Bronchial epithelial cell (primary cell): Measurements from ENCODE around the gene TDRD5. TPM values are rescaled to one million over a fixed set of nuclear protein-coding genes. Genes with fewer than 3 reads are reported as not detected.
A peak's percentile ranks its signal among the peaks of the same experiment; 100 is the strongest.

ENCODE experiments used
- DNase-seq: peaks from one replicate; pipeline ENCODE4 v3.0.0-alpha.2; 2010; ENCODE audit warnings: low read depth
- FAIRE-seq: peaks from 2 replicates; lab custom pipeline; 2011; peaks lifted over from hg19 to GRCh38; lab: Jason Lieb, UNC
- H3K27me3 ChIP-seq: 2 replicates; pipeline ENCODE4 v1.5.1; 2011; ENCODE audit warnings: low read length; ENCODE audit not compliant: control insufficient read depth, insufficient read depth
- H3K36me3 ChIP-seq: 2 replicates; pipeline ENCODE4 v1.5.1; 2011; ENCODE audit warnings: low read length; ENCODE audit not compliant: control insufficient read depth, insufficient read depth
- H3K4me3 ChIP-seq: 2 replicates; pipeline ENCODE4 v1.5.1; 2011; ENCODE audit warnings: mild to moderate bottlenecking, low read depth, low read length, control low read depth
- total RNA-seq: library from RNA; depleted of rRNA; stranded (reverse); fragments of >200 nt; gene quantifications from 2 replicates; pipeline ENCODE4 v1.2.1, GENCODE V29; 2014
- TF ChIP-seq, protein P1 (sequence below): IDR thresholded peaks from 2 replicates; pipeline ENCODE4 v1.5.1; 2011; ENCODE audit warnings: mild to moderate bottlenecking, moderate library complexity, low read length, control low read depth, inconsistent platforms; ENCODE audit not compliant: insufficient read depth, severe bottlenecking

The TDRD5 gene
- total RNA-seq, 1 donor from 2014 or later, result not detected

DNA sequence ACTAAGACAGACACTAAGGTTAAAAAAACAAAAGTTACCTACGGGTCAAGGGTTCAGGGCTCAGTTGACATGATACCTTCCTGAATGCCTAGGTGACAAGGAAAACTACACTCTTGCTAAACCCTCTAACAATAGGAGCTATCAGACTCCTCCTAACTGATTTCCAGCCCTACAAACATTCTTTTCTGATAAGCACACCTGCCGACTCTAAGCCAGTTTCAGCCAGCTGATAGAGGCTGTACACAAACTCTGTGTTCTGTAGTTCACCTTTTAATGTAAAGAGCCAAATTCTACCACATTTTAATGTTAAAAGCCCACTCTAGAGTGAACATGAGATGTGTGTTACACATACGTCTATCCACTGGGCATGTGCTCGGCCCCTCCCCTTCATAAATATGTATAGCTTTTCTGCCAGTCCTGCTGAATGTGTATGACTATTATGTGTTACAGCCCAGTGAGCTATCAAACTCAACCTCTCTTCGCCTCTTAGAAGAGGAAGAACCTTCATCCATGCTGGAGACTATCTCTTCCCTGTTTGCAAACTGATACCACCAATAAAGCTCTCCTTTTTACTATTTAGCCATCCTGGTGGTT lies 111.4 kb downstream of the TDRD5 start:
- TF ChIP-seq, protein P1, sequence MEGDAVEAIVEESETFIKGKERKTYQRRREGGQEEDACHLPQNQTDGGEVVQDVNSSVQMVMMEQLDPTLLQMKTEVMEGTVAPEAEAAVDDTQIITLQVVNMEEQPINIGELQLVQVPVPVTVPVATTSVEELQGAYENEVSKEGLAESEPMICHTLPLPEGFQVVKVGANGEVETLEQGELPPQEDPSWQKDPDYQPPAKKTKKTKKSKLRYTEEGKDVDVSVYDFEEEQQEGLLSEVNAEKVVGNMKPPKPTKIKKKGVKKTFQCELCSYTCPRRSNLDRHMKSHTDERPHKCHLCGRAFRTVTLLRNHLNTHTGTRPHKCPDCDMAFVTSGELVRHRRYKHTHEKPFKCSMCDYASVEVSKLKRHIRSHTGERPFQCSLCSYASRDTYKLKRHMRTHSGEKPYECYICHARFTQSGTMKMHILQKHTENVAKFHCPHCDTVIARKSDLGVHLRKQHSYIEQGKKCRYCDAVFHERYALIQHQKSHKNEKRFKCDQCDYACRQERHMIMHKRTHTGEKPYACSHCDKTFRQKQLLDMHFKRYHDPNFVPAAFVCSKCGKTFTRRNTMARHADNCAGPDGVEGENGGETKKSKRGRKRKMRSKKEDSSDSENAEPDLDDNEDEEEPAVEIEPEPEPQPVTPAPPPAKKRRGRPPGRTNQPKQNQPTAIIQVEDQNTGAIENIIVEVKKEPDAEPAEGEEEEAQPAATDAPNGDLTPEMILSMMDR, result no peak
- no peak for FAIRE-seq
- H3K36me3 ChIP-seq, result no peaks in the 10 kb centered on the region

GRCh38 chr1:179706339-179706941 lies 114.8 kb downstream of the TDRD5 start:
- FAIRE-seq (no peak), DNase-seq (peak; percentile 47)
- Histone ChIP-seq H3K36me3 (no peaks in the 10 kb centered on the region), H3K27me3 (no peaks in the 10 kb centered on the region), H3K4me3 (no peak overlapping the region)
- TF ChIP-seq, protein P1, result peak; percentile 70

More for the DNA sequence above, 111.4 kb downstream of the TDRD5 start:
- DNase-seq, result no peak
- Histone ChIP-seq H3K27me3 (no peaks in the 10 kb centered on the region), H3K4me3 (no peak overlapping the region)

- Histone ChIP-seq H3K36me3 (no peaks in the 10 kb centered on the region), H3K4me3 (no peak overlapping the region), H3K27me3 (no peaks in the 10 kb centered on the region)
- TF ChIP-seq, protein P1, result no peak
- FAIRE-seq (no peak), DNase-seq (no peak)
Measured at GRCh38 chr1:179707406-179707805, 115.8 kb downstream of the TDRD5 start.

DNA sequence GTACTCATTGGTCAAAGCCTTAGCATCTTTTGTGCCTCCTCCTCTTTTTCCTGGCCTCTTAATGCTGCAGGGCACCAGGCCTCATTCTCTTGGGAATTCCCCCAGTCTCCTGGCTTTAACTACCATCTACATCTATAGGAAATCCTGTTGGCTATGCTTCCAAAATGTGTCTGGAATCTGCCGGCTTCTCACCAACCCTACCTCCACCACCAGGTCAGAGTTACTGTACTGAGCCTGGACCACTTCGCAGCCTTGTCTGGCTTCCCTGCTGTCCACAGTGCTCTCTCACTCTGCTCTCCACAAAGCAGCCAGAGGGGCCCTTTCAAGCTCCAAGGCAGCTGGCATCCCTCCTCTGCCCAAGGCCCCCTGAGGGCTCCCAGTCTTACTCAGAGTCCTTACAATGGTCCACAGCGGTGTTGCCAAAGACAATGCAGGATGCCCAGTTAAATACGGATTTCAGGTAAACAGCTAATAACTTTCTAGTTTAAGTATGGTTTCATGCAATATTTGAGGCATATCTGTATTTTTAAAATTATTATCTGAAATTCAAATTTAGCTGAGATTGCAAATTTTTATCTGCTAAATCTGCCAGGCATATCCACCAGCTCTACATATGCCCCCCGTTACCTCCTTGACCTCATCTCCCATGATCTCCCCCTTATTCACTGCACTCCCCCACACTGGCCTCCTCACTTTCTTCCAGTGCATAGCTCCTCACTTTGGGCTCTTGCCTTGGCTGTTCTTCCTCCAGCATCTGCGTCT lies 117.0 kb downstream of the TDRD5 start:
- H3K4me3 ChIP-seq, result no peak overlapping the region
- DNase-seq (no peak), FAIRE-seq (no peak)
- H3K36me3 ChIP-seq, result no peaks in the 10 kb centered on the region
- TF ChIP-seq, protein P1, result no peak
- no peaks in the 10 kb centered on the region for H3K27me3 ChIP-seq

GRCh38 chr1:179709841-179710329 lies 118.3 kb downstream of the TDRD5 start:
- TF ChIP-seq, protein P1, result no peak
- no peak for FAIRE-seq
- Histone ChIP-seq H3K36me3 (no peaks in the 10 kb centered on the region), H3K27me3 (no peaks in the 10 kb centered on the region), H3K4me3 (no peak overlapping the region)
- DNase-seq, result peak; percentile 37
